Measurements from ENCODE around the gene CD19. TPM values are rescaled to one million over a fixed set of nuclear protein-coding genes. Genes with fewer than 3 reads are reported as not detected.
"Not testable (repeated sequence)": the region's sequence is repeated elsewhere in the genome, so short reads cannot be mapped to it uniquely, and the experiment has no call there.

Gene CD19
- total RNA-seq, 1 donor from 2014 or later, result not detected

GRCh38 chr16:28958836-28959235 lies 27.1 kb downstream of the CD19 start:
- DNase-seq (ENCODE audit: extremely low spot score, unreplicated experiment), result no peak
- Mint-ChIP-seq H3K4me3 (ENCODE audit: unreplicated experiment) (no peak overlapping the region), H3K9me3 (ENCODE audit: unreplicated experiment) (no peaks in the 10 kb centered on the region), H3K27me3 (ENCODE audit: unreplicated experiment) (no peaks in the 10 kb centered on the region), H3K36me3 (ENCODE audit: unreplicated experiment) (peaks cover 27% of the 10 kb centered on the region), H3K4me1 (ENCODE audit: unreplicated experiment) (no peaks in the 10 kb centered on the region), H3K27ac (ENCODE audit: unreplicated experiment) (no peak overlapping the region)
- TF ChIP-seq, protein P1, sequence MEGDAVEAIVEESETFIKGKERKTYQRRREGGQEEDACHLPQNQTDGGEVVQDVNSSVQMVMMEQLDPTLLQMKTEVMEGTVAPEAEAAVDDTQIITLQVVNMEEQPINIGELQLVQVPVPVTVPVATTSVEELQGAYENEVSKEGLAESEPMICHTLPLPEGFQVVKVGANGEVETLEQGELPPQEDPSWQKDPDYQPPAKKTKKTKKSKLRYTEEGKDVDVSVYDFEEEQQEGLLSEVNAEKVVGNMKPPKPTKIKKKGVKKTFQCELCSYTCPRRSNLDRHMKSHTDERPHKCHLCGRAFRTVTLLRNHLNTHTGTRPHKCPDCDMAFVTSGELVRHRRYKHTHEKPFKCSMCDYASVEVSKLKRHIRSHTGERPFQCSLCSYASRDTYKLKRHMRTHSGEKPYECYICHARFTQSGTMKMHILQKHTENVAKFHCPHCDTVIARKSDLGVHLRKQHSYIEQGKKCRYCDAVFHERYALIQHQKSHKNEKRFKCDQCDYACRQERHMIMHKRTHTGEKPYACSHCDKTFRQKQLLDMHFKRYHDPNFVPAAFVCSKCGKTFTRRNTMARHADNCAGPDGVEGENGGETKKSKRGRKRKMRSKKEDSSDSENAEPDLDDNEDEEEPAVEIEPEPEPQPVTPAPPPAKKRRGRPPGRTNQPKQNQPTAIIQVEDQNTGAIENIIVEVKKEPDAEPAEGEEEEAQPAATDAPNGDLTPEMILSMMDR (IDR thresholded peaks at IDR 0.05), result no peak

DNA sequence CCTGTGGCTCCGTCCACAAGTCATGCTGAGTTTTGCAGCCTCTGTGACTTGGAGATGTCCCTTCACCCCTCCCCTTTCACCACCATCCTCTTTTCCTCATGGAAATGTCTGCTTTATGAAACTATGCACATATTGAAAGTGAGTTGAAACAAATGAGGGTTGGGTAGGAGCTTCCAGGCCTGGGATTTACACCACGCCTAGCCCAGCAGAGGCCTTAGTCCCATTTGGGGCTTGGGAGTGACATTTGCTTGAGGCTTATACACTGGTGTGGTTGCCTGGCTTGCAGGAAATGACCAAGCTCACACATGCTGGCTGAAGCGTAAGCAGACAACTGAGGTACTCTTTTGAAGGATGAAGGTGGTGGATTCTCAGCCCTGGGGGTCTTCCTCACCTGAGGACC lies 32.3 kb downstream of the CD19 start:
- no peak overlapping the region for H3K4me3 Mint-ChIP-seq (ENCODE audit: unreplicated experiment)
- TF ChIP-seq, protein P1 (IDR thresholded peaks at IDR 0.05), result no peak
- no peaks in the 10 kb centered on the region for H3K9me3 Mint-ChIP-seq (ENCODE audit: unreplicated experiment)
- no peak overlapping the region for H3K27ac Mint-ChIP-seq (ENCODE audit: unreplicated experiment)
- H3K4me1 Mint-ChIP-seq (ENCODE audit: unreplicated experiment), result no peaks in the 10 kb centered on the region
- DNase-seq (ENCODE audit: extremely low spot score, unreplicated experiment), result no peak
- peaks cover 20% of the 10 kb centered on the region for H3K36me3 Mint-ChIP-seq (ENCODE audit: unreplicated experiment)
- no peaks in the 10 kb centered on the region for H3K27me3 Mint-ChIP-seq (ENCODE audit: unreplicated experiment)

- peaks cover 17% of the 10 kb centered on the region for H3K36me3 Mint-ChIP-seq (ENCODE audit: unreplicated experiment)
Measured at GRCh38 chr16:28964496-28964895, 32.7 kb downstream of the CD19 start.

GRCh38 chr16:28967156-28967555 lies 35.4 kb downstream of the CD19 start:
- H3K4me1 Mint-ChIP-seq (ENCODE audit: unreplicated experiment), result no peaks in the 10 kb centered on the region
- H3K4me3 Mint-ChIP-seq (ENCODE audit: unreplicated experiment), result no peak overlapping the region
- H3K27ac Mint-ChIP-seq (ENCODE audit: unreplicated experiment), result no peak overlapping the region
- H3K27me3 Mint-ChIP-seq (ENCODE audit: unreplicated experiment), result no peaks in the 10 kb centered on the region
- DNase-seq (ENCODE audit: extremely low spot score, unreplicated experiment), result no peak
- H3K36me3 Mint-ChIP-seq (ENCODE audit: unreplicated experiment), result peaks cover 12% of the 10 kb centered on the region
- TF ChIP-seq, protein P1 (IDR thresholded peaks at IDR 0.05), result no peak
- H3K9me3 Mint-ChIP-seq (ENCODE audit: unreplicated experiment), result no peaks in the 10 kb centered on the region

More at GRCh38 chr16:28964496-28964895, 32.7 kb downstream of the CD19 start:
- TF ChIP-seq, protein P1 (IDR thresholded peaks at IDR 0.05), result no peak
- H3K27me3 Mint-ChIP-seq (ENCODE audit: unreplicated experiment), result no peaks in the 10 kb centered on the region
- H3K4me1 Mint-ChIP-seq (ENCODE audit: unreplicated experiment), result no peaks in the 10 kb centered on the region
- no peaks in the 10 kb centered on the region for H3K9me3 Mint-ChIP-seq (ENCODE audit: unreplicated experiment)
- DNase-seq (ENCODE audit: extremely low spot score, unreplicated experiment), result no peak
- H3K27ac Mint-ChIP-seq (ENCODE audit: unreplicated experiment), result no peak overlapping the region
- H3K4me3 Mint-ChIP-seq (ENCODE audit: unreplicated experiment), result no peak overlapping the region

GRCh38 chr16:28969696-28970095 lies 37.9 kb downstream of the CD19 start:
- not testable (repeated sequence) for H3K9me3 Mint-ChIP-seq (ENCODE audit: unreplicated experiment); H3K4me1 Mint-ChIP-seq (ENCODE audit: unreplicated experiment); H3K36me3 Mint-ChIP-seq (ENCODE audit: unreplicated experiment); H3K27ac Mint-ChIP-seq (ENCODE audit: unreplicated experiment); H3K4me3 Mint-ChIP-seq (ENCODE audit: unreplicated experiment); DNase-seq (ENCODE audit: extremely low spot score, unreplicated experiment); H3K27me3 Mint-ChIP-seq (ENCODE audit: unreplicated experiment)

GRCh38 chr16:28974007-28974436 lies 42.3 kb downstream of the CD19 start:
- Mint-ChIP-seq H3K9me3 (ENCODE audit: unreplicated experiment) (no peaks in the 10 kb centered on the region), H3K27ac (ENCODE audit: unreplicated experiment) (peak overlapping the region; percentile 99), H3K36me3 (ENCODE audit: unreplicated experiment) (peaks cover 11% of the 10 kb centered on the region), H3K27me3 (ENCODE audit: unreplicated experiment) (no peaks in the 10 kb centered on the region), H3K4me3 (ENCODE audit: unreplicated experiment) (peak overlapping the region; percentile 97), H3K4me1 (ENCODE audit: unreplicated experiment) (peaks cover 22% of the 10 kb centered on the region)
- DNase-seq (ENCODE audit: extremely low spot score, unreplicated experiment), result no peak
- TF ChIP-seq, protein P1 (IDR thresholded peaks at IDR 0.05), result peak; percentile 77
